SK-N-MC (cell line): Measurements from ENCODE around the gene PIK3CB.

ENCODE experiments used
- EZH2 ChIP-seq: fragments of 200-600 bp; sonication (generic); IDR thresholded peaks from one replicate; pipeline ENCODE4 v1.6.1; 2017; ENCODE audit warnings: antibody characterized with exemption
- FOXP2 ChIP-seq: optimal IDR thresholded peaks from 2 replicates; pipeline ENCODE3; 2011; ENCODE audit warnings: mild to moderate bottlenecking, moderate library complexity; ENCODE audit not compliant: insufficient read depth; ENCODE audit errors: extremely low read length, control extremely low read depth

GRCh38 chr3:138726946-138727730, 107.6 kb downstream of the PIK3CB start:
- TF ChIP-seq EZH2 (no peak), FOXP2 (no peak)
